Adrenal gland (tissue), 5 donors: ENCODE measurements around the gene REC8.

Source experiments
- CTCF ChIP-seq, 6 experiments: fragments of 450-650 bp in 4 of 6; fragments of 200-600 bp in 2 of 6; sonication (generic) in 1 of 6; IDR thresholded peaks; 1 replicate in 5 of 6; 2 replicates in 1 of 6; pipeline versions ENCODE4 v1.5.1 to v1.8.0; 2016 to 2021; ENCODE audit warnings: antibody characterized with exemption in 6 of 6, mild to moderate bottlenecking in 2 of 6, moderate library complexity in 1 of 6
- POLR2A ChIP-seq, 2 donors: fragments of 450-650 bp; IDR thresholded peaks; one replicate each; pipeline ENCODE4 v1.6.1; 2017; ENCODE audit warnings: antibody characterized with exemption in 2 of 2, mild to moderate bottlenecking in 2 of 2, moderate library complexity in 1 of 2
- donor health status: DM: no; HTN: no; CAD: no.

GRCh38 chr14:24126939-24127338, 44.9 kb upstream of the REC8 start:
- no peak for TF ChIP-seq CTCF (IDR thresholded peaks at IDR 0.05)
- TF ChIP-seq POLR2A (IDR thresholded peaks at IDR 0.05): no peak
